HG03097 (cell line): ENCODE measurements around the gene RLBP1.

Source experiments
- ATAC-seq: cut with Tn5 transposase; IDR thresholded peaks from one replicate; pipeline ENCODE4 v1.9.1; 2021; ENCODE audit not compliant: unreplicated experiment, low FRiP score

Gene RLBP1

DNA sequence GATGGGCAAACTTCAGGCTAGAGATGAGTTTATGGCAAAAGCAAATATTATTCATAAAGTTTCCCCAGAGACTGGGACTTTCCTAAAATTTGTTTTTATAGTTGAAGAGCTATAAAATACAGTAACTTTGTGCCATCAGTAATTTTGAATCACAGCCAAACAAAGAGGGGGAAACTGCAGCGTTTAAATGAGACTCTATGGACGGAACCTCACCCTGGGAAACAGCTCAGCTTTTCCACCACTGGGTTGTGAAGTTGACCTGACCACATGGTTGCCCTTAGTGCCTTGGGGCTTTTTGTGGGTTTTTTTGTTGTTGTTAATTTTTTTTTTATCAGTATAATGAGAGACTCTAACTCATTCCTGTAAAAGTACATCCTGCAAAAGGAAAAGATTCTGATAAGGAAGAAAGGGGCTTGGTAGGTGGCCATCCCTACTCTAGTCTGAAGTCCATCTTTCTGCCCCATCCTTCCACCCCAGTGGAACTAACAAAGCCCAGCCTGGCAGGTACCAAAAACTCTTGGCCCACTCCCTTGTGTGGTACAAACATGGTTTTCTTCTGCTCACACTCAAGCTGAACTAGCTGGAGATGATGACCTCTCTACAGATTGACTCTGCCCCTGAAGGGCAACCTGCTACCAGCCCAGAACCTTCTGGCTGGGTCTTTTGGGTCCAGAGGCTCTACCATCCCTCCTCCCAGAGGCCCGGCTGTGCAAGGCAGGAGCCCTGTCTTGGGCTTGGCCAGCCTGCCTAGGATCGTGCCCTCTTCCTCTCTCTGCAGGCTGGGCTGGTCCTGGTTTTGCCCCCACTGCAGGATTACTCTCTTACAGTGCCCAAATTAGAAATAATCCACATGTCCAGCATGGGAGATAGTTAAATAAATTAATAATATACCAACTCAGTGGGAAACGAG, 41.2 kb downstream of the RLBP1 start:
- no peak for ATAC-seq

DNA sequence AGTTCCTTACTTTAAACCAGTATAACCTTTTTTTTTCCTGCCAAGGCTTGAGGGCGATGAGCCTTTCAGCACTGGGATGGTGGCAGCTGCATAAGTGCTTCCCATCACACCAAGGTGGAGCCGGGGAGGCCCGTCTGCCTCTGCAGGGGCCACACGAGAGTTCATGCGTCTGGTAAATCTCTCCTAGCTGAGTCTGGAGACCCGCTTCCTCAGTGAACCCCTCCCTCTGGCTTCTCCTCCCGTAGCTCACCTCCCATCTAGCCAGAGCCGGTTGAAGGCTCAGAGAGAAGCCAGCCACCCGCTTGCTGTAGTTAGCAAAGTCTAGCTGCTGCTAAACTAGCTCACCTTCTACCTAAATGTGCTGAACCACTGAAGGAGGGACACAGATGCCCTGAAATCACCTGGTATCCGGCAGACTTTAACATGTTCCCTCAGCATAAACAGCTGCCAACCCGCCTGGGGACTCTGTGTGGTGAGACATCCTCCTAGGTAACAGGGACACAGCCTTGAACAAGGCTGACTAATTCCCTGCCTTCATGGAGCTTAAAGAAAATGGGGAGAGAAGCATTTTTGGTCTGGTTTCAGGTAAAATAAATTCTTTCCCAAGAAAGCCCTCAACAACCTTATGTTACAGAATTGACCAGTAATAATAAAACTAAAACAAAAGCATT, 42.9 kb downstream of the RLBP1 start:
- no peak for ATAC-seq

DNA sequence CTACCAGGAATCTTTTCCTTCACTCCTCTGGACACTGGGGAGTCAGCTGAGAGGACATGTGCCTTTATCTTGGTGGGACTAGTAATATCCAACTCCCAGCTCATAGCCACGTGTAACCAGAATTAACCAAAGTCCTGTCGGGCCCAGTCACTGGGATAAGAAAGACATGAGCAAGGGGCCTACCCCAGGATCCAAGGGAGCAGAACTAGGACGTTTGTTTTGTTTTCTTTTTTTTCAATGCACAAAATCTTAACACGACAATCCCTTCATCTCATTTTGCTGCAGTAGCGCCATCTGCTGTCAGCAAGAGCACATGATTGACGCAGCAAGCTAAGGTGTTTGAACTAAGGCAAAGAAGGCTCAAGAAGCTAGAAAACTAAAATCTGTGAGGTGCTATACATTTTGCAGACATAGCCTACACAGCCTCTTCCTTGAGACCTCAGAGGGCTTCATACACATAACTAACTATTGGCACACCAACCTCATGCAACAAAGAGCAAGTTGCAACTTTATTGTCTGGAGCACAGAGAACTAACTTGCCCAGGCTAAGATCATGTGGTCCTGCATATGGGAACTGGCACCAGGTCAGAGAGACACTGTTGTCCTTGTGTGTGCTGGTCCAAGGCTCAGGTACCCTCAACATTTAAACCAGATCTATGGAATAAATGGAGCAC, 43.6 kb downstream of the RLBP1 start:
- no peak for ATAC-seq

DNA sequence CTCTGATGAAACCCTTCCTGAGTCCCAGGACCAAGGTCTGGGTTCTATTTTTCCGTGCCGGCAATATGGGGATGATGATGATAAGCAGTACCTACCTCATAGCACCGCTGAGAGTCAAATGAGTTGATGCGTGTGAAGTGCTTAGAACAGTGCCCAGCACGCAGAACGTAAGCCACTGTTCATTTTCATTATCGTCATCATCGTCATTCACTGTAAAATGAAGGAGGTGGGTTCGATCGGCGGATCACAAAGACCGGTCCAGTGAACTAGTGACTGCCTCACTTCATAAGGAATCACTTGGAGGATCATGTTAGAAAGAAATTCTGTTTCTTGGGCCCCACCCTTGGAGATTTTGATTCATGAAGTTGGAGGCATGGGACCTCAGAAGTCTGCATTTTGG, 44.3 kb downstream of the RLBP1 start:
- ATAC-seq: no peak

DNA sequence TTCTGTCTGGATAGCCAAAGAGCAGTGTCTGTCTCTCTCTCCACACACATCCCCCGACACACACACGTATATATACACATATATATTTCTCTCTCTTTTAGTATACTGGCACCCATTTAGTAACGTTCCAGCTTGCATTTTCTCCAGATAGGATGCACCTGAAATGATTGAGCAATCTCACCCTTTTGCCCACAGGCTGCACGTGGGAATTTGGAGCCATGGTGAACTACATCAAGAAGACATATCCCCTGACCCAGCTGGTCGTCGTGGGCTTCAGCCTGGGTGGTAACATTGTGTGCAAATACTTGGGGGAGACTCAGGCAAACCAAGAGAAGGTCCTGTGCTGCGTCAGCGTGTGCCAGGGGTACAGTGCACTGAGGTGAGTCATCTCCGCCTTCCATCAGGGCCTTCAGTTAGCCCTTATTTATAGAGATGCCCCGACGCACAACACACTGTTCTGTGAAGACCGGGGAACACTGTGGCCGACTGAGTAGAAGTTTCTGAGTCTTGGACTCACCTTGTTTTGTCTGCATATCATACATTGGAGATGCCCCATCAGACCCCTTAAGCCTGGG, 45.7 kb downstream of the RLBP1 start:
- ATAC-seq: no peak

DNA sequence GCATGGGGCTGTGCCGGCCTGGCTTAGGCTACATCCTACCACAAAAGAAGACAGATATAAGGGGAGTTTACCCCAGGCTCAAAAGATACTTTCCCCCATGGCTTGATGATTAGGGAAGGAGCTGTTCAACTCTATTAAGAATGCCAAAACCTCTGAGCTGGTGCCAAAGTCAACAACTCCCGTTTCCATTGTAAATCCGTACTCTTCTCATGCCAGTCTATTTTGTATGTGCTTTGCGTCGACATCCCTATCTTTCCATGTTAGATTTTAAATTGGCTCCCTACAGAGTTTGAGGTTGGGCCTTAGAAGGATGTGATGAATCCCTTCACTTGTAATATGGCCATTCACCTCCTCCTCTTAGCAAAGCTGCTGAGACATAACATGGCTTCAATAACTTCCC, 46.9 kb downstream of the RLBP1 start:
- no peak for ATAC-seq

DNA sequence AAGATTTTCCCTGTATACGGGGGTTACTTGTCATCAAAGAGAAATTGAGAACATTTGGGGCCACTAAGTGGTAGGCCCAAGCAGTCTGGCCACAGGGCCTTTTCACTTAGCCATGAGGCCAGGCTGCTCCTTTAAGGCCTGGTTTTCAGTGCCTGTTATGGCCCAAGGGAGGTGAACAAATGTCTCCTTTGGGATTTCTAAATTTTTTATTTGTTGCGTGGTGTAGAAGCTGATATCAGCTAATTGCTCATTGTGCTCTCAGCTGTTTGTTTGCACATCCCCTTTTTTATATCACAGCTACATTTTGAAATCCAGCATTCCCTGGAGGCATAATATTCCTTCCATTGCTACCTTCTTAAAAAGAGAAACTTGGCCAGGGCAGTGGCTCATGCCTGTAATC, 48.5 kb downstream of the RLBP1 start:
- ATAC-seq: no peak

DNA sequence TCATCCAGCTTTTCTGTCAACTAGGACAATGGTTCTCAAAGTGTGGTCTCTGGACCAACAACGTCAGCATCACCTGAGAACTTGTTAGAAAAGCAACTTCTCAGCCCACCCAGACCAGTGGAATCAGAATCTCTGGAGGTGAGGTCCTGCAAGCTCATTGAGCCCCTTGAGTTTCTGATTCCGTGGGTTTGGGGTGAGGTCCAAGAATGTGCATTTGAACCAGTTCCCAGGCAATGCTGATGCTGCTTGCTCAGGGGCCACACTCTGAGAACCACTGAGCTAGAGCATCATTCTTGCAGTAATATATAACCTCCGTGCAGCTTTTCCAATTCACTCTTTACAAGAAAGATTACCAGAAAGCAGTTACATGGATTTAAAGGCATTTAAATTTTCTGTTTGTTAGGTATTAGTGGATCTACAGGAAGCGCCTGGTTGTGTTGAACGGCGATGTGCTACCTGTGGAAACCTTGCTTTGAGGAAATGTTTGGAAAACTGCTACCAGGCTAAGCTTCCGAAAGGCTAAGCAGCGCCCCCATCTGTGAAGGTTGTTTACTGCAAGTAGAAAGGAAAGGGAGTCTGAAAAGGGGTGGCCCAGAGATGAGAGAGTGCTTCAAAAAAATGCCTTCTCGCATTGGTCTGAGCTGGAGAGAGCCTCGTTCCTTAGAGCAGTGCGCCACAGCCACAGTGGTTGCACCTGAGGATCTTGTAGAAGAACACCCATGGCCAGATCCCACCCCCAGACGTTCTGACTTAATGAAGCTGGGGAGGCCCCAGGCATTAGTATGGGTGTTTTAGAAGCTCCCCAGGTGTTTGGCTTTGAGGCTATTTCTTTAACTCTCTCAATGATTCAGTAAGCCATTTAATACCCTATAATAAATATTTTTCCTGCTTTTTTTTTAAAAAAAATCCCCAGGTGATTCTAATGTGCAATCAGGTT, 50.0 kb downstream of the RLBP1 start:
- ATAC-seq: no peak

DNA sequence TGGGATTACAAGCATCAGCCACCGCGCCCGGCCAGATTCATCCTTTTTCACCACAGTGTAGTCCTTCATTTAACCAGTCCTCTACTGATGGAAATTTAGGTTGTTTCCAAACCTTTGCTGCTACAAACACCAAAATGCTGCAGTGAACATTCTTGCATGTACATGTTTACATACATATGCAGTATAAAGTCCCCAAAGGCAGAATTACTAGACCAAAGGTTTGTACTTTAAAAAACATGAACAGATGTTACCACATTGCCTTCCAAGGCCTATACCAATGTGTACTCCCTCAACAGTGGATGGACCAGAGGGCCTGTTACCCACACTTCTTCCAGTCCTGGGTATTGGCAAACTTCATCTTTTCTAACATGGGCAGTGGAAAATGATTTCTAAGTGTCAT, 51.0 kb downstream of the RLBP1 start:
- ATAC-seq: no peak

DNA sequence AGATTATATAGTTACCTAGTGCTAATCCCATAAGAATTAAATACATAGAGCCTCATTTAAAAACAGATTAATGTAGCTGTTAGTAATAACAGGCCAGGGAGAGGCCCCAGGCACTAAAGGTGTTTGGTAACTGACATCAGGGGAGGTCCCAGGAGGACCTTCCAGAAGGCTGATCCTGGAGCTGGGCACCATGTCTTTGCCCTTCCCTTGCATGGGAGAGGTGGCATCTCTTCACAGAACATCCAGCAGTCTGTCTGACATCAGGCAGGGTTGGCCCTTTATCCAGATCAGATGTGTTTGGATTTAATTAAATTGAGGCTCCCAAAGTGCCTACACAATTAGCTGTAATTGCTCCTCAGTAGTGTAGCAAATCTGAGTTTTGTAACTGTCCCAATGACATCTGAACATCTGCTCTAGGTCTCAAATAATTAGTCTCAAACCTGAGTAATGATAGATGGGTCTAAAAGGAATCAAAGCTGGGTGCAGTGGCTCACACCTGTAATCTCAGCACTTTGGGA, 53.0 kb downstream of the RLBP1 start:
- ATAC-seq: no peak

DNA sequence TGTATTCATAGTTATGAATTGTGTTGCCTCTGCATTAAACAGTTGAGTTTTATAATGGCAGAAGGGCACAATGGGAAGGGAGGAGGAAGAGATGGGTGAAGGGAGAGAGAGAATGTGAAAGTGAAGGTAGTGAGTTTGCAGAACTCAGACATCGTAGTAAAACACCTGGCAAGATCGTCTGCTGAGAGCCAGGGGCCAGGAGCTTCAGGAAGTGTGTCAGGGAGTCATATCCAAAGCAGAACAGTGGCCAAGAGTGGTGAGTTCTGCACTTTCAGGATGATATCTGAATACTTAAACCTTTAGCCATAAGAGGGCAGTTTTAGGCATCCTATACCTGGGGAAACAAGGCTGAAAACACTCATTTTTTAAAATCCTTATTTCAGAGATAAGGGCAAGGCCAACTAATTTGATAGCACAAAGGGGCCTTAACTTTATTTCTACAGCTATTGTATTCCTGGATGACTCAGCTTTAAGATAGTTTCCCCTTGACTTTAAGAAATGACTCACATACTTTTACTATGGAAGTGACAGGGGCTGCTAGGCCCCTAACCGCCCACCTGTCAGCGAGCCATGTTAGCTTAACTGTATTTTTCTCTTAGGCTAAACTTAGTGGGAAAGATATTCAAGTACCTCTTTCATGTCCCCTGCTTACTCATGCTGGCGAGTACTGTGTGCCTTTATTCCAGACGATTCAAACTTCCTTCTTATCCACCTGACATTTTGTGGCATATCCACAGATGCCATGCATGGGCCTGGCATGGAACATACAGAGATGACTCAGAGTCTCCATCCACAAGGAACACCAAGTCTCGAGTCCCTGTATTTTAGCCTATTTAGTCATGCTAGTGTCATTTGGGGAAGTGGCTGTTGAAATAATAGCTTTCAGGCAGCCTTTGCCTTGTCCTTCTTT, 53.9 kb downstream of the RLBP1 start:
- ATAC-seq: peak; percentile 85

DNA sequence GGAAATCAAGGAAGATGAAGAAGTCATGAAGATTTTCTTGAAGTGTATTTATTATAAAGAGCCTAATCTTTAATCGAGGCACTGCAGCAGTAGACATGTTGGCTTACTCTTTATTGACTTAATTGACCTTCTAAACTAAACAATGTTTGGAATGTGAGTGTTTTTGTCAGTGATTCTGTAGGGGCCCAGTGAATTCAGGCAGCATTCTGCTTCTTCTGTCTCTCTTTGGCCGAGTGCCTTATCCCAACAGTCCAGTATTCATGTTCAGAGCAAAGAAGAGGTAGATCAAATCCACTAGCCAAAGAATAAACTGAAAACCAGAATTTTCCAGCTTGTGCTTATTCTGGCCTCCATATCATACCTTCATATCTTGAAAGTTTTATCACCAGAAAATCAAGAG, 55.7 kb downstream of the RLBP1 start:
- no peak for ATAC-seq

DNA sequence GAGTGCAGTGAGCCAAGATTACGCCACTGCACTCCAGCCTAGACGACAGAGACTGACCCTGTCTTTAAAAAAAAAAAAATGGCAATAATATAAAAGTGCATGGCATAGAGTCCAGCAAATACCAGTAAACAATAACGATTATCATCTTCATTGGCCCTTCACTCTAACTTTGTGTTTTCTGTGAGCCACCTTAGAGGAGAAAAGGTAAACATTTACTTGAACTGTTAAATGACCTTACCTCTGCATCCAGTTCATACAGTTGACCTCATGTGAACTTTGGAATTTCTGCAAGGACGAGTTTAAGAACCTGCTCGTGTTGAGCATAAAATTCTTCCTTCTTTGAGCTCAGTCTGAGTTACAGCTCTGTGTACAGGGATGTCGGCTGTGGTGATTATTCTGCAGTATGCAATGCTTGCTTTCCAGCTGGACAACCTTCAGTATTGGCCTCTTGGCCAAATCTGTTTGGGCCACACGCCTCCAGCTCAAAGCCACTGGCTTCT, 56.6 kb downstream of the RLBP1 start:
- ATAC-seq: no peak

DNA sequence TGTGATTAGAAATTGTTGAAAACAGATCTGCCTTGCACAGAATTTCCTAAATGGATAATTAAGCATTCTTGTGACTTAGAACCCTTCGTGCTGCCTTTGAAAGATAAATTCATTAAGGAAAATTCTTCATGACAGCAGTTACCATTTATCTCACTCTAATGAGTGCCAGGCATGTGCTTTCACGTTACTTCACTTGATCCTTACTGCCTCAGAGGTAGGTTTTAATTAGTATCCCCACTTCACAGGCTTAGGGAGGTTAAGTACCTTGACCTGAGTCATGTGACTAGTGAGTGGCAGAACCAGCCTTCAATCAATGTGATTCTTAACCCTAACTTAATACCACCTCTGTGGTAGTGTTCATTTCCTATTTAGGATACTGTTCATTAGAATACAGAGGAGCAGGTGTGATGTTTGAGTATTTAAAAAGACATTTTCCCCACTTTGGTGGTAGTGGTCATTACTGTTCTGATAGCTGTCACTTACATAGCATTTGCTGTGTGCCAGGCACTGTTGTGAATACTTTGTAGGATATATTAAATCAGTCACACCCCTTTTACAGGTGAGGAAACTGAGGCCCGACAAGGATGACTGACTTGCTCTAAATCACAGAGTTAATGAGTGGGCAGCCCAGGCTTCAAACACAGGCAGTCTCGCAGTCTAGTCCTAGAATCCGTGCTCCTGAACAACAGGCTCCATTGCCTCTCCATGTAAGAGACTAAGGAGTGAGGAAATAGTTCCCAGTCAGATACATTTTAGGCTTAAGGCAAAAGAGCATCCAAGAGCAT, 57.9 kb downstream of the RLBP1 start:
- ATAC-seq: no peak

DNA sequence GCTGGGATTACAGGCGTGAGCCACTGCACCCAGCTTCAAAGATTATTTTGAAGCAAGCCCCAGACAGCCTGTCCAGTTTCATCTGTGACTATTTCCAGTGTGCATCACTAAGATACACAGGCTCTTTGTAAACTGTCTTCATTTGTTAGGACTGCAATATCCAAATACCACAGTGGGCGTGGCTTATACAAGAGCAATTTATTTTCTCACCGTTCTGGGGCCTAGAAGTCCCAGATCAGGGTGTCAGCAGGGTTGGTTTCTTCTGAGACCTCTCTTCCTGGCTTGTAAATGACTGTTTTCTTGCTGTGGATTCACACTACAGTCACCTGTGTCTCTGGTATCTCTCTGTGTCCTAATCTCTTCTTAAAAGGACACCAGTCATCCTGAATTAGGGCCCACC, 59.7 kb downstream of the RLBP1 start:
- no peak for ATAC-seq
